CD4-positive, alpha-beta memory T cell (primary cell): ENCODE data around the gene MACROD2. TPM values are rescaled to one million over a fixed set of nuclear protein-coding genes. Genes with fewer than 3 reads are reported as not detected.
"Not testable (repeated sequence)": the region's sequence is repeated elsewhere in the genome, so short reads cannot be mapped to it uniquely, and the experiment has no call there.

Experiments used
- CTCF ChIA-PET: fragments of 350-600 bp; sonication (Branson Sonifier 250); formaldehyde crosslinking; loops from one replicate; lab custom pipeline; 2021; ENCODE audit warnings: inconsistent platforms; ENCODE audit not compliant: partially characterized antibody; lab: Charles Lee
- POLR2A ChIA-PET: fragments of 350-600 bp; sonication (Branson Sonifier 250); formaldehyde crosslinking; loops from one replicate; lab custom pipeline; 2021; ENCODE audit not compliant: partially characterized antibody; lab: Charles Lee
- DNase-seq, 5 donors: peaks; one replicate each; pipeline versions ENCODE4 v3.0.0 to v3.0.0-alpha.2; 2020 to 2022; ENCODE audit warnings: mixed read lengths in 1 of 5
- H3K27ac ChIP-seq: one replicate; pipeline ENCODE4 v1.7.0; 2013; ENCODE audit warnings: low read depth, low read length
- H3K27me3 ChIP-seq: 2 replicates; pipeline ENCODE4 v1.7.0; 2013; ENCODE audit warnings: mild to moderate bottlenecking, low read length, moderate library complexity; ENCODE audit not compliant: insufficient read depth
- H3K36me3 ChIP-seq: 2 replicates; pipeline ENCODE4 v1.7.0; 2013; ENCODE audit warnings: mild to moderate bottlenecking, low read length, moderate library complexity; ENCODE audit not compliant: insufficient read depth
- H3K4me1 ChIP-seq: 2 replicates; pipeline ENCODE4 v1.7.0; 2013; ENCODE audit warnings: mild to moderate bottlenecking, low read length, moderate library complexity; ENCODE audit not compliant: insufficient read depth
- H3K4me3 ChIP-seq, 2 donors: one replicate each; pipeline ENCODE4 v1.7.0; 2013; ENCODE audit warnings: low read length in 2 of 2, mild to moderate bottlenecking in 1 of 2
- H3K9me3 ChIP-seq, 2 donors: one replicate each; pipeline ENCODE4 v1.7.0; 2013; ENCODE audit warnings: low read length in 2 of 2, control low read depth in 1 of 2; ENCODE audit not compliant: control insufficient read depth in 1 of 2
- H3K27ac Mint-ChIP-seq, 7 donors: one replicate each; pipeline ENCODE4 v1.8.0; 2020 to 2021; ENCODE audit warnings: mixed read lengths in 7 of 7, mild to moderate bottlenecking in 6 of 7, inconsistent platforms in 3 of 7, moderate library complexity in 3 of 7
- H3K27me3 Mint-ChIP-seq, 2 donors: one replicate each; pipeline ENCODE4 v1.8.0; 2020 to 2021; ENCODE audit warnings: mixed read lengths in 2 of 2
- H3K36me3 Mint-ChIP-seq, 2 donors: one replicate each; pipeline ENCODE4 v1.8.0; 2020 to 2021; ENCODE audit warnings: mixed read lengths in 2 of 2, inconsistent platforms in 1 of 2, mild to moderate bottlenecking in 1 of 2
- H3K4me1 Mint-ChIP-seq, 4 donors: one replicate each; pipeline ENCODE4 v1.8.0; 2020 to 2021; ENCODE audit warnings: mixed read lengths in 4 of 4, mild to moderate bottlenecking in 1 of 4
- H3K4me3 Mint-ChIP-seq, 8 donors: one replicate each; pipeline ENCODE4 v1.8.0; 2020 to 2021; ENCODE audit warnings: mixed read lengths in 8 of 8, mild to moderate bottlenecking in 7 of 8, moderate library complexity in 6 of 8, inconsistent platforms in 3 of 8
- H3K9me3 Mint-ChIP-seq, 8 donors: one replicate each; pipeline ENCODE4 v1.8.0; 2020 to 2021; ENCODE audit warnings: mixed read lengths in 8 of 8, mild to moderate bottlenecking in 5 of 8, inconsistent platforms in 3 of 8, moderate library complexity in 1 of 8
- intact Hi-C: fragments of 100-400 bp; cut with micrococcal nuclease; formaldehyde crosslinking; loops from one replicate; pipeline ENCODE4 v1.15.1; 2023
- polyA plus RNA-seq, 2 donors: library from polyadenylated mRNA; unstranded; fragments of 300-500 nt; fragmentation: Illumina TruSeq; gene quantifications; one replicate each; pipeline ENCODE4 v1.2.3, GENCODE V29; 2021
- total RNA-seq, 2 experiments: library from RNA; stranded (reverse); gene quantifications; one replicate each; pipeline ENCODE4 v1.2.3, GENCODE V29; 2021

The MACROD2 gene
- total and polyA plus RNA-seq, 4 experiments from 2014 or later, result not detected

- H3K27me3 Mint-ChIP-seq, result no peaks in the 10 kb centered on the region
- H3K4me1 Mint-ChIP-seq, result no peaks in the 10 kb centered on the region
- no peak overlapping the region for H3K4me3 Mint-ChIP-seq
Measured at GRCh38 chr20:15795305-15796019, 1800.1 kb downstream of the MACROD2 start.

GRCh38 chr20:15799871-15800270 is 1804.6 kb downstream of the MACROD2 start:
- H3K36me3 ChIP-seq, result no peaks in the 10 kb centered on the region
- CTCF ChIA-PET, result no interaction called here
- H3K4me1 ChIP-seq, result no peaks in the 10 kb centered on the region
- H3K9me3 ChIP-seq, result no peaks in the 10 kb centered on the region
- DNase-seq, result no peak
- no peak overlapping the region for H3K4me3 ChIP-seq
- no peaks in the 10 kb centered on the region for H3K27me3 ChIP-seq
- POLR2A ChIA-PET, result no interaction called here
- H3K9me3 Mint-ChIP-seq, result peaks cover 0 to 8% (median under 1%) of the 10 kb centered on the region in 8 donors
- intact Hi-C loops, result no loop called here
- H3K27me3 Mint-ChIP-seq, result no peaks in the 10 kb centered on the region
- H3K4me1 Mint-ChIP-seq, result no peaks in the 10 kb centered on the region
- H3K27ac Mint-ChIP-seq, result no peak overlapping the region
- H3K36me3 Mint-ChIP-seq, result no peaks in the 10 kb centered on the region
- H3K27ac ChIP-seq, result no peak overlapping the region
- H3K4me3 Mint-ChIP-seq, result no peak overlapping the region

More at GRCh38 chr20:15795305-15796019, 1800.1 kb downstream of the MACROD2 start:
- Histone ChIP-seq H3K4me1 (no peaks in the 10 kb centered on the region), H3K27ac (no peak overlapping the region), H3K36me3 (no peaks in the 10 kb centered on the region), H3K9me3 (no peaks in the 10 kb centered on the region), H3K4me3 (no peak overlapping the region), H3K27me3 (no peaks in the 10 kb centered on the region)
- peaks cover 0 to 12% (median 0%) of the 10 kb centered on the region in 8 donors for H3K9me3 Mint-ChIP-seq
- no peak overlapping the region for H3K27ac Mint-ChIP-seq
- ChIA-PET POLR2A (no interaction called here), CTCF (no interaction called here)
- no peaks in the 10 kb centered on the region for H3K36me3 Mint-ChIP-seq
- intact Hi-C loops, result no loop called here
- DNase-seq, result no peak

- H3K27ac Mint-ChIP-seq, result no peak overlapping the region
- no peak overlapping the region for H3K27ac ChIP-seq
- POLR2A ChIA-PET, result no interaction called here
- no peak overlapping the region for H3K4me3 ChIP-seq
- DNase-seq, result no peak
- peaks cover 0 to 5% (median 3%) of the 10 kb centered on the region in 8 donors for H3K9me3 Mint-ChIP-seq
- H3K4me3 Mint-ChIP-seq, result no peak overlapping the region
- H3K27me3 Mint-ChIP-seq, result no peaks in the 10 kb centered on the region
- CTCF ChIA-PET, result no interaction called here
- no peaks in the 10 kb centered on the region for H3K27me3 ChIP-seq
- H3K9me3 ChIP-seq, result no peaks in the 10 kb centered on the region
- no peaks in the 10 kb centered on the region for H3K36me3 ChIP-seq
- intact Hi-C loops, result no loop called here
- H3K36me3 Mint-ChIP-seq, result no peaks in the 10 kb centered on the region
- H3K4me1 Mint-ChIP-seq, result no peaks in the 10 kb centered on the region
- no peaks in the 10 kb centered on the region for H3K4me1 ChIP-seq
Measured at GRCh38 chr20:15802020-15802419, 1806.7 kb downstream of the MACROD2 start.

- Histone ChIP-seq H3K36me3 (no peaks in the 10 kb centered on the region), H3K9me3 (no peaks in the 10 kb centered on the region), H3K27me3 (no peaks in the 10 kb centered on the region), H3K4me3 (no peak overlapping the region), H3K4me1 (no peaks in the 10 kb centered on the region), H3K27ac (no peak overlapping the region)
- ChIA-PET POLR2A (no interaction called here), CTCF (no interaction called here)
- intact Hi-C loops, result no loop called here
- DNase-seq, result no peak
- no peaks in the 10 kb centered on the region for H3K4me1 Mint-ChIP-seq
- H3K36me3 Mint-ChIP-seq, result no peaks in the 10 kb centered on the region
- H3K9me3 Mint-ChIP-seq, result peaks cover 0 to 9% (median 5%) of the 10 kb centered on the region in 8 donors
- no peaks in the 10 kb centered on the region for H3K27me3 Mint-ChIP-seq
- H3K27ac Mint-ChIP-seq, result no peak overlapping the region
- no peak overlapping the region for H3K4me3 Mint-ChIP-seq
Measured at GRCh38 chr20:15805154-15805553, 1809.8 kb downstream of the MACROD2 start.

- Mint-ChIP-seq H3K4me3 (no peak overlapping the region), H3K27ac (no peak overlapping the region), H3K9me3 (peaks cover 0 to 9% (median 5%) of the 10 kb centered on the region in 8 donors), H3K27me3 (no peaks in the 10 kb centered on the region), H3K36me3 (no peaks in the 10 kb centered on the region), H3K4me1 (no peaks in the 10 kb centered on the region)
- Histone ChIP-seq H3K4me3 (no peak overlapping the region), H3K4me1 (no peaks in the 10 kb centered on the region), H3K9me3 (no peaks in the 10 kb centered on the region), H3K36me3 (no peaks in the 10 kb centered on the region), H3K27ac (no peak overlapping the region), H3K27me3 (no peaks in the 10 kb centered on the region)
- intact Hi-C loops, result no loop called here
- POLR2A ChIA-PET, result no interaction called here
- CTCF ChIA-PET, result no interaction called here
- DNase-seq, result no peak
Measured at GRCh38 chr20:15806105-15806504, 1810.8 kb downstream of the MACROD2 start.

- H3K36me3 Mint-ChIP-seq, result no peaks in the 10 kb centered on the region
- ChIA-PET CTCF (no interaction called here), POLR2A (no interaction called here)
- no peaks in the 10 kb centered on the region for H3K4me1 Mint-ChIP-seq
- no peak overlapping the region for H3K4me3 ChIP-seq
- peaks cover 0 to 11% (median 5%) of the 10 kb centered on the region in 8 donors for H3K9me3 Mint-ChIP-seq
- no peak overlapping the region for H3K27ac Mint-ChIP-seq
- no peaks in the 10 kb centered on the region for H3K36me3 ChIP-seq
- intact Hi-C loops, result no loop called here
- no peak overlapping the region for H3K27ac ChIP-seq
- DNase-seq, result no peak
- no peak overlapping the region for H3K4me3 Mint-ChIP-seq
- no peaks in the 10 kb centered on the region for H3K27me3 ChIP-seq
- no peaks in the 10 kb centered on the region for H3K4me1 ChIP-seq
- no peaks in the 10 kb centered on the region for H3K27me3 Mint-ChIP-seq
- H3K9me3 ChIP-seq, result no peaks in the 10 kb centered on the region
Measured at GRCh38 chr20:15807271-15807670, 1812.0 kb downstream of the MACROD2 start.

GRCh38 chr20:15807771-15808170 is 1812.5 kb downstream of the MACROD2 start:
- H3K27ac ChIP-seq, DNase-seq, H3K4me1 Mint-ChIP-seq, H3K4me1 ChIP-seq, H3K4me3 ChIP-seq, H3K27me3 ChIP-seq, H3K27ac Mint-ChIP-seq, H3K27me3 Mint-ChIP-seq, H3K36me3 ChIP-seq, H3K36me3 Mint-ChIP-seq, H3K4me3 Mint-ChIP-seq, POLR2A ChIA-PET, H3K9me3 ChIP-seq, intact Hi-C loops, CTCF ChIA-PET: not testable (repeated sequence)
- peaks cover 0 to 11% (median 5%) of the 10 kb centered on the region in 8 donors for H3K9me3 Mint-ChIP-seq
